A673 (cell line): Measurements from ENCODE around the gene YIPF6.
A peak's percentile ranks its signal among the peaks of the same experiment; 100 is the strongest.

Experiments
- EZH2 ChIP-seq: fragments of 200-600 bp; sonication (generic); IDR thresholded peaks from 2 replicates; pipeline ENCODE4 v1.6.1; 2017; ENCODE audit warnings: borderline replicate concordance, low read depth, mild to moderate bottlenecking, mixed read lengths, antibody characterized with exemption, low read length; ENCODE audit not compliant: poor library complexity, severe bottlenecking
- TF ChIP-seq, protein P1 (sequence below): fragments of 300-800, 200-600 bp; sonication (generic); conservative IDR thresholded peaks from 2 replicates; pipeline ENCODE4 v1.5.1; 2017; ENCODE audit warnings: low read depth, mild to moderate bottlenecking, antibody characterized with exemption, low read length, moderate library complexity, mixed read lengths

DNA sequence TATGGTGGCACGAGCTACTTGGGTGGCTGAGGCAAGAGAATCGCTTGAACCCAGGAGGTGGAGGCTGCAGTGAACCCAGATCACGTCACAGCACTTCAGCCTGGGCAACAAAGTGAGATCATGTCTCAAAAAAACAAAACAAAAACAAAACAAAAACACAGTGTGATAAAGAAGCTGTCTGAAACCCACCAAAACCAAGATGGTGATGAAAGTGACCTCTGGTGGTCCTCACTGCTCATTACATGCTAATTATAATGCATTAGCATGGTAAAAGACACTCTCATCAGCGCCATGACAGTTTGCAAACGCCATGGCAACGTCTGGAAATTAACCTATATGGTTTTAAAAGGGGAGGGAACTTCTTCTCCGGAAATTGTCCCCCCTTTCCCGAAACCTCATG is 36.2 kb upstream of the YIPF6 start:
- TF ChIP-seq, protein P1, sequence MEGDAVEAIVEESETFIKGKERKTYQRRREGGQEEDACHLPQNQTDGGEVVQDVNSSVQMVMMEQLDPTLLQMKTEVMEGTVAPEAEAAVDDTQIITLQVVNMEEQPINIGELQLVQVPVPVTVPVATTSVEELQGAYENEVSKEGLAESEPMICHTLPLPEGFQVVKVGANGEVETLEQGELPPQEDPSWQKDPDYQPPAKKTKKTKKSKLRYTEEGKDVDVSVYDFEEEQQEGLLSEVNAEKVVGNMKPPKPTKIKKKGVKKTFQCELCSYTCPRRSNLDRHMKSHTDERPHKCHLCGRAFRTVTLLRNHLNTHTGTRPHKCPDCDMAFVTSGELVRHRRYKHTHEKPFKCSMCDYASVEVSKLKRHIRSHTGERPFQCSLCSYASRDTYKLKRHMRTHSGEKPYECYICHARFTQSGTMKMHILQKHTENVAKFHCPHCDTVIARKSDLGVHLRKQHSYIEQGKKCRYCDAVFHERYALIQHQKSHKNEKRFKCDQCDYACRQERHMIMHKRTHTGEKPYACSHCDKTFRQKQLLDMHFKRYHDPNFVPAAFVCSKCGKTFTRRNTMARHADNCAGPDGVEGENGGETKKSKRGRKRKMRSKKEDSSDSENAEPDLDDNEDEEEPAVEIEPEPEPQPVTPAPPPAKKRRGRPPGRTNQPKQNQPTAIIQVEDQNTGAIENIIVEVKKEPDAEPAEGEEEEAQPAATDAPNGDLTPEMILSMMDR: peak; percentile 67
- no peak for TF ChIP-seq EZH2
